GM13976 (cell line): ENCODE results near the gene ERBB4.

ENCODE experiments used
- DNase-seq: peaks from one replicate; pipeline ENCODE4 v3.0.0; 2012; ENCODE audit warnings: low spot score
- CTCF ChIP-seq: IDR thresholded peaks from 2 replicates; pipeline ENCODE4 v1.5.1; 2012; ENCODE audit warnings: borderline replicate concordance, mild to moderate bottlenecking; ENCODE audit not compliant: insufficient read depth; ENCODE audit errors: extremely low read depth, missing control alignments, control extremely low read depth
- in situ Hi-C: fragments of 300-500 bp; cut with MboI; formaldehyde crosslinking; loops from one replicate; pipeline ENCODE4 v1.12.0; 2022; ENCODE audit warnings: low sequenced_read_pairs, mixed read lengths, inconsistent platforms; ENCODE audit not compliant: unreplicated experiment

The ERBB4 gene

GRCh38 chr2:212135739-212136138 is 402.9 kb downstream of the ERBB4 start:
- no peak for TF ChIP-seq CTCF
- DNase-seq = no peak
- in situ Hi-C loops = no loop called here

GRCh38 chr2:212133337-212133736 is 405.3 kb downstream of the ERBB4 start:
- in situ Hi-C loops = no loop called here
- TF ChIP-seq CTCF = no peak
- DNase-seq = no peak

GRCh38 chr2:212124598-212124997 is 414.0 kb downstream of the ERBB4 start:
- TF ChIP-seq CTCF = no peak
- no peak for DNase-seq
- in situ Hi-C loops = no loop called here

GRCh38 chr2:212119591-212119990 is 419.0 kb downstream of the ERBB4 start:
- TF ChIP-seq CTCF = no peak
- DNase-seq = no peak
- in situ Hi-C loops = no loop called here

GRCh38 chr2:212117926-212118325 is 420.7 kb downstream of the ERBB4 start:
- in situ Hi-C loops = no loop called here
- no peak for TF ChIP-seq CTCF
- no peak for DNase-seq

GRCh38 chr2:212114489-212114888 is 424.1 kb downstream of the ERBB4 start:
- no peak for DNase-seq
- in situ Hi-C loops = no loop called here
- TF ChIP-seq CTCF = no peak

- TF ChIP-seq CTCF = no peak
- in situ Hi-C loops = no loop called here
- no peak for DNase-seq
These were observed 426.2 kb downstream of the ERBB4 start for GRCh38 chr2:212112401-212112800.
